Hepatic stellate cell (primary cell): ENCODE results near the gene FHIT.
"Not testable (repeated sequence)": the region's sequence is repeated elsewhere in the genome, so short reads cannot be mapped to it uniquely, and the experiment has no call there.

Source experiments
- DNase-seq: peaks from one replicate; pipeline ENCODE4 v3.0.0; 2011; ENCODE audit warnings: low spot score

Gene FHIT

GRCh38 chr3:60920519-60920918 is 330.7 kb downstream of the FHIT start:
- no peak for DNase-seq

DNA sequence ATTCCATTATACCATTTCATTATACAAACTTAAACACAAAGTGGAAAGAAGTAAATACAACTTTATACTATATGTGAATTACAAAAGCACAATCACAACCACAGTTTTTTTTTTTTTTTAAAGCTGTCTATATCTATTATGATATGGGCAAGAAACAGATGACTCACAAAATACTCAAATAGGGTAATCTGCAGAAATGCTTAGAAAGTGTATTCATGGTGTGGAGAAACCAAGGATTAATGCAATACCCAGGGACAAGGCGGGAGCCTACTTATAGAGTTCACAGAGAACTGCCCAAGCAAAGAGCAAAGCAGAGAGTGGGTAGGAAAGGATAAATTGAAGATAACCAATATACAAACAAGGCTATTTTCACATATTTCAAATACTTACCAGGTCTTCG is 332.0 kb downstream of the FHIT start:
- DNase-seq = no peak

DNA sequence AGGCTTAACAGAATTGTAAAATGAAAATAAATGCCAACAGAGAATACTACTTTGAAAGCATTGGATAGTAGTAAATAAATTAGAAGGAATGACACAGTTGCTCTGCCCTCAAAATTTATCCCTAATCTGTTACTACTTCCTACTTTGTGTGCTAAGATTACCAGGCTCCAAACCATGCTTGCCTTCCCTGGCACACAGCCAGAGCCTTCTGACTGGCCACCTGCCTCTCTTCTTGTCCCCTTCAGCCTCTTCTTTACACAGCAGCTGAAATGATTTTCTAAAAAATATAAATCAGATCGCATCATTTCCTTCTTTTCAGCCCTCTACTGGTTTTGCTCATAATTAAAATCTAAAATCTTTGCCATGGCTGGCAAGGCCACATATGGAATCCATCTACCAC is 334.1 kb downstream of the FHIT start:
- DNase-seq = no peak

- no peak for DNase-seq
These were observed 334.7 kb downstream of the FHIT start for GRCh38 chr3:60916546-60916945.

DNA sequence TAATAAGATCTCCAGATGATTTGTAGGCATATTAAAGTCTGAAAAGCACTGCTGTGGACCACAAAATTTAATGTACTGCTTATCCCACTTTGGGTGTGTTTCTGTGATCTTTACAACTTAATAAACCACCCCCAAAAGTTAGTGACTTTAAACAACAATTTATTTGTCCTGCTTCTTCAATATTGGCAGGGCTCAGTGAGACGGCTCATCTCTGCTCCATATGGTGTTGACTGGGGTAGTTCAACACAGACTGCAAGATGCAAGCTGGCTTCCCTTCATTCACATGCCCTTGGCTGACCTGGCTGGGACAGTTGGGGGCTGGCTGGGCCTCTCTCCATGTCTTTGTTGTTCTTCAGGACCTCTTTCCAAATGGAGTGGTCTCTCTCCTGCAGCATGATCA is 337.8 kb downstream of the FHIT start:
- no peak for DNase-seq

GRCh38 chr3:60912876-60913275 is 338.4 kb downstream of the FHIT start:
- no peak for DNase-seq

DNA sequence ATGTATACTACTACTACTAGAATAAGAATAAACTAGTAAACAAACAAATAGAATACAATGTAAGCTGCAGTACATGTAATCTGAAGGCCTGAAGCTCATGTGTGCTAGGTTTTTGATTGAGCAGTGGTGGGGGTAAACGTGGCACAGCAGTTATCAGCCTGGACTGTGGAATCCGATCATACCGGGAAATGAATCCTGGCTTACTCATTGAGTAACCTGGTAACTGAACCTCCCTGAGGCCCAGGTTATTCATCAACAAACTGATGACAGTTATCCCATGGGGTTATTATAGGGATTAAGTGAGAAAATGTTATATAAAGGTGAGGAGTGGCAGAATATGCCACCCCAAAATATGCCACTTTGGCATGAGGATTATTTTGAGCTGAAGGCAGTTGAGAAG is 339.1 kb downstream of the FHIT start:
- no peak for DNase-seq

DNA sequence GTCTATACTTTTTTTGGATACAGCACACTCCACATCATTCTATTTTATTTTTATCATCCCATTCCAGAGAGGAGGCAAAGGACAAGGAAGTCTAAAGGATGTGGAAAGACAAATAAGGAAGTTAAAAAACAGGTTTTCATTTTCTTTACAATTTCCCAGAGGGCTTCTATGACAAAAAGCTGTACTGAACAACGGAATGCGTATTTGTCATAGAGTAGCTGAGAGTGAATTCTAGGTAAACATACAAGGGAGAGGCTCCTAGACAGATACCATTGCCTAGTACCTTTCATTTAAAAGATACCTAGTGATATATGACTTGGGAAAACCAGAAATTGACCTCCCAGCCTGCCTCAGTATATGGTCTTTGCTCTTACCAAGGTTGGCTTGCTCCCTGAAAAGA is 341.7 kb downstream of the FHIT start:
- no peak for DNase-seq

DNA sequence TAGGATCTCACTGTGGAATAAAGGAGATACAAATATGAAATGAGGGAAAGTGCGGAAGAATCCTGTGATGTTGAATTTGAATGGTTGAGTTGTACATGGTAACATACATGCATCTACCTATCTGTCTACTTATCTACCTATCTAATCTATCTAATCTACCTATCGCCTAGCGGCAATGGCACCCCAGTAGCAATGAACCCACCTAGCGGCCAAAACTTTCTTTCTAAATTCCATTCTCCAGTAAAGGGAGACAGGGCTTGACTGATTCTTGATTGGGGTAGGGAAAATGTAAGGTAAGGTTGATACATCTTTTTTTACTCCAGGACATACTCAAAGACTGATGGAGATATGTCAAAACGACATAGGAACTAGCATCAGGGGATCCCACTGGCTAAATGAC is 345.0 kb downstream of the FHIT start:
- no peak for DNase-seq

GRCh38 chr3:60898321-60898720 is 352.9 kb downstream of the FHIT start:
- no peak for DNase-seq

DNA sequence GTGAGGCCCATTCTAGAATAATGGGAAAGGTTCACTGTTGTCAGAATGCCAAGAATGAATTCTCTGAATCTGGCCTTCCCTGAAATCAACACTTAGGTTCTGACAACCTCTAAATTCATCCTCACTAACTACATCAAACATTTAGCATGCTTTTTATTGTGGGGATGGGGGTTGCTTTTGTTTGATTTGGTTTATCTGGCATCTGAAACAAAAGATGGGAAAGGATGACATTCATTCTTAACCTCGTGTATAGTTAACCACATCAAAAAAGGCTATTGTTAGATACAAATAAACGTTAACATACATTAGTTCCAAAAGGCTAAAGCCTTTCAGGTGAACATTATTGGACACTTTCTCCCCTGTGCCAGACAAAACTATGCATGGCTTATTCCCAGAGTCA is 357.3 kb downstream of the FHIT start:
- DNase-seq = no peak

- DNase-seq = no peak
These were observed 361.0 kb downstream of the FHIT start for GRCh38 chr3:60890226-60890625.

DNA sequence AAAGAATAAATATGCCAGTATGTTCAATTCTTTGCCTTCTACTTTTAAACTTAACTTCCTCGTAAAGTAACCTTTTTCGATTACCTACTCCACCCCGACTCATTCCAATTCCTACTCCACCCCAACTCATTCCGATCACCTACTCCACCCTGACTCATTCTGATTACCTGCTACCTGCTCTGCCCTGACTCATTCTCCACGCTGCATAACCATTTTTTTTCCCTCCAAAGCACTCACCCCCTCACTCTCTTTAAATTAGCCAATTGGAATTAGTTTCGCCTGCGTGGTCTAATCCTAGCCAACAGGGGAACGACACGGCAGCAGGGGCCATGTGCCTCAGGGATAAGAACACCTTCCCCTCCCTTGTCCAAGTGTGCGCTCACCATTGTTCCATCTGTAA is 362.3 kb downstream of the FHIT start:
- not testable (repeated sequence) for DNase-seq

- no peak for DNase-seq
These were observed 363.7 kb downstream of the FHIT start for GRCh38 chr3:60887574-60887973.

DNA sequence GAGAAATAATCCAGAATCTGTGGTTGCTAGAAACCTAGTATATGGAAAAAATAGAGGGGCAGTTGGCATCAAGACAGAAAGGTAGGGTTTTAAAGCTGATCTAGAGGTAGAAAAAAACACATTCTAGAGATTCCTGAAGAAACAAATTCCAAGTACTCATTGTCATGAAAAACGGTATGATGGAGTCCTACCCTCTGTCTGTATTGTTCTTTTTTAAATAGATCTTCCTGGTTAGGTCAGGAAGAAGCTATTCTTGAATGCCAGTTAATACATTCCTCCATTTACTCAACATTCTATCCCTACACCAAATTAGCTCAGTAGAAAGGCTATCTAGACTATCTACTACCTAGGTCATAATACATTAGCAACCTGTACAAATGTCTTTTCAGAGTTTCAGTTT is 364.7 kb downstream of the FHIT start:
- DNase-seq = no peak

- no peak for DNase-seq
These were observed 367.2 kb downstream of the FHIT start for GRCh38 chr3:60884005-60884404.

DNA sequence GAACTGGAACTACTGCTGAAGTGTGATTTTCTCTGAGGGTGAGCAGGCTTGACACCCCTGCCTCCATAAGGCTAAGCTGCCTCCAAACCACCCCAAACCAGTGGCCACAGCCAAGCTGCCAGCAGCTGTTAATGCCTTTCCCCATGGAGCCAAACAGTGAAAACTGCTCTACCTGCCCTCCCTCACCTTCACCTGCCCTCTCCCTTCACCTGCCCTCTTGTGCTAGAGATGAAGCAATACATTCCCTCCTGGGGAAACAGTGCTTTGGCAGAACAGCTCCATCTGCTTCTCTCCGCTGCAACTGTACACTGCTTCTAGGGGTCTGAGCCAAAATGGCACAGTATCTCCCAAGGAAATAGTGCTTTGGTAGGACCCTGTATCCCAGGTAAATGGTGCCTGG is 374.1 kb downstream of the FHIT start:
- DNase-seq = no peak

GRCh38 chr3:60870396-60870795 is 380.9 kb downstream of the FHIT start:
- no peak for DNase-seq

GRCh38 chr3:60867200-60867599 is 384.1 kb downstream of the FHIT start:
- DNase-seq = no peak

DNA sequence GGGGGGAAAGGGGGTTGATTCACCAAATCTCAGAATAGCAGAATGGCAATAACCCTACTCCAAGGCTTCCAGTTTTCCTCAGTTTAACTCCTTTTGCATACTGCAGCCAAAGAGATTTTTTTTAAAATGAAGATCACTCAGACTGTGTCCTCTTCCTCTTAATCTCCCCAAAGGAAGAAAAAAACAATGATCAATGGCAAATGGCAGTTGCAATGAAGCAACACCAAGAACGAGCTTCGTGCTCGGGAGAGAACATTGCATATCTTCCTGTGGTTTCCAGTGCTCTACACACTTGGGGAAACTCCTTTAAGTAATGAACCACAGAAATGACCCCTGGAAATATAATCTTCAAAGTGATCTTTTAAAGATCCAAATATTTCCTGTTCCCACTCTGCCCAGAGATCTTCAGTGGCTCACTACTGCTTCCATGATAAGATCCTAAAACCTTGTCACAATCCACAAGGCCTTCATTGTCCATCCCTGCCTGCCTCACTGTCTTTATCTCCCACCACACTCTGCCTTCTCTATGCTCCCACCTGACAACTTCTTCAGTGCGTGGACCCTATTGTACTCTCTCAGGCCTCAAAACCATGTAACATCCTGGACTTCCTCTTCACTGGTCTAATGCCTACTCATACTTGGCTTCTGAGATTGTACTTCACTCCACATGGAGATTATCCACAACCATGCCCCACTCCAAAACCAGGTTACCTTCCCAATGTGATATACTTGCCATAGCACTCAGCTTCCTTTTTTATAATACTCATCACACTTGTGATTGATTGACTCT is 394.8 kb downstream of the FHIT start:
- DNase-seq = no peak

GRCh38 chr3:60855250-60855649 is 396.0 kb downstream of the FHIT start:
- no peak for DNase-seq

- no peak for DNase-seq
These were observed 396.5 kb downstream of the FHIT start for GRCh38 chr3:60854791-60855190.

DNA sequence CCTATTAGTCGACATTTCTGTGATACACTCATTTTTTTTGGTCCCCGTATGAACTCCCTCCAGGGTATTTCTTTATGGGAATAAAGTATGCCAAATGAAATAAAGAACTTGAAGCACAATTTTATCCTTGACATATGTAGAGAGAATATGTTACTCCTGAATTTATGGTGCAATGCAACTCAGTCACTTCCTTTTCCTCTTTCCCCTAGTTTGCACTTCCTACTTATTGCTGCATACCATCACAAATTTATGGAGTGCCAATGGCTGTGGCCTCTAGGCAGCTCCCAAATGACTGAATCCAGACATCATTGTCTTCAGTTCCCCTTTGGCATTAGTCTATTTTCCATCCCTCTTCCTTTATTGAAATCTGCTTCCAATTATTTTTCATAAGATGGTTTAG is 403.5 kb downstream of the FHIT start:
- DNase-seq = no peak

GRCh38 chr3:60844256-60844655 is 407.0 kb downstream of the FHIT start:
- no peak for DNase-seq
